HG02798 (cell line): ENCODE results near the gene CFAP206.

Experiments
- ATAC-seq: cut with Tn5 transposase; IDR thresholded peaks from one replicate; pipeline ENCODE4 v1.9.1; 2021; ENCODE audit warnings: mild to moderate bottlenecking; ENCODE audit not compliant: unreplicated experiment, poor library complexity

CFAP206 gene, protein sequence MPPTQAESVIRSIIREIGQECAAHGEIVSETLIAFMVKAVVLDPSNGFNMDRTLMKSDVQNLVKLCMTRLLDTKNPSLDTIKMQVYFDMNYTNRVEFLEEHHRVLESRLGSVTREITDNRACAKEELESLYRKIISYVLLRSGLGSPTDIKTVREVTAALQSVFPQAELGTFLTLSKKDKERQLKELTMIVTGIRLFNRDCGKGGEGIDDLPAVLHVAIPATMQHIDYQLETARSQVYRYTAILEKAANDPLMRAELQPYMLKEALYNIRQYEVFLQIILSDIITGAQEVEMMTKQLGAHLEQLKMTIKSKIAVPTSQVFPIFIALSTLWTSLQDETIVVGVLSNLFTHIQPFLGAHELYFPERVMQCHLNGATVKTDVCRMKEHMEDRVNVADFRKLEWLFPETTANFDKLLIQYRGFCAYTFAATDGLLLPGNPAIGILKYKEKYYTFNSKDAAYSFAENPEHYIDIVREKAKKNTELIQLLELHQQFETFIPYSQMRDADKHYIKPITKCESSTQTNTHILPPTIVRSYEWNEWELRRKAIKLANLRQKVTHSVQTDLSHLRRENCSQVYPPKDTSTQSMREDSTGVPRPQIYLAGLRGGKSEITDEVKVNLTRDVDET

DNA sequence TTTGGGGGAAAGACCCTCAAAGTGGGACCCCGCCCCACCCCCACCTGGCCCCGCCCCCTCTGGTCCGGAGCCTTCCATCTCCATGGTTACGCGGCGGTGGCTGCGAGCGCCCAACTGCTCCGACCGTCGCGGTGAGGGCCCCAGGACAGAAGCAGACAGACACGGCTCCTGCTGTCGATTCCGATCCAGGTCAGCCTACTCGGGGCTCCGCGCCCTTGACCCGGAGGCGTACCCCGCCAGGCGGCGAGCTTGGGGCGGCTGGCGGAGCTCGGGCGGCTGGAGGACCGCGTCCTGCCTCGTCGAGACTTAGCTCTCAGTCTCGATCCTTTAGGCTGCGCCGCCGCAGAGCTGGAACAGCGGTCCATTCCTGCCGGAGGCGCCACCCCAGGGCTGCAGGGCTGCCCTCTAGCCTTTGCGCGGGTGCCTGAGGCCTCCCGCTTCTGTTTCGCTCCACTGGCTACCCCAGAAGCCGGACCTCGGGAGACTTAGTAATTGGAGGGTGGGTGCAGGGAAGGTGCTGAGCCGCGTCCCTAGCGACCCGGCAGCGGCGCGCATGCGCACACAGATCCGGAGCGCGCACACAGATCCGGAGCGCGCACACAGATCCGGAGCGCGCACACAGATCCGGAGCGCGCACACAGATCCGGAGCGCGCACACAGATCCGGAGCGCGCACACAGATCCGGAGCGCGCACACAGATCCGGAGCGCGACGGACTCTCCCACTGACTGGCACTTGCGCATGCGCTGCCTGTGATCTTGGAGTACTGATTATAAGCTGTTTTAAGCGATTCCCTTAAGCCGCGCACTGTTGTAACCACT is at the start of gene CFAP206:
Gene CFAP206 (plus strand): TSS at position 72 of the 820 bp plus-strand sequence. CDS start 1,868 bp downstream, outside the sequence.
- peak; percentile 87 for ATAC-seq

DNA sequence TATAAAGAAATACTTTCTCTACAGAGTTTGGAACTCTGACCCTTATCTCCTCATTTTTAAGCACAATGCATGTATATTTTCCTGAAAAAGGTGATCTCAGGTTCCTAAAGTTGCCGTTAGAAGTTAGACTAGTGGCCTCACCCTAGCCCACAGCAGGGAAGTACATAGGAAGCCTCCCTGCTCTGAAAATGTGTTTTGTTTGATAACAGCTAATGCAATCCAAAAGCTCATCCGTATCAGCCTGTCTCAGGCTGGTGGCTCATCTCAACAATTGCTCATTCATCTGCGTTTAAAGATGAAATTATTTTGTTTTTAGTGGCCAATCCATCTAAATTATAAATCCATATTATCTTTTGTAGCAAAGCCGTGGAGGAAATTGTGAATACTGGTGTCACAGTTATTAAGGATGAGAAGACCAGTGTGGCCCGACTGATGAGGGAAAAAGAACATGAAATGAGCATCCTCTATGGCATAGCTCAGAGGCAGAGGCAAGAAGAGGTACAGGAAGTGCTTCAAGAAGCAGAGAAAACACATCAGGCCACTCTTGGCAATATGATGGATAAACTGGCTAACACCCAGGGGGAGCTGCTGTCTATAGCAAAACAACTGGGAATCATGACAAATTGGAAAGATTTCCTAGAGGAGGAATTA is 43.0 kb upstream of the CFAP206 start:
- ATAC-seq = no peak

DNA sequence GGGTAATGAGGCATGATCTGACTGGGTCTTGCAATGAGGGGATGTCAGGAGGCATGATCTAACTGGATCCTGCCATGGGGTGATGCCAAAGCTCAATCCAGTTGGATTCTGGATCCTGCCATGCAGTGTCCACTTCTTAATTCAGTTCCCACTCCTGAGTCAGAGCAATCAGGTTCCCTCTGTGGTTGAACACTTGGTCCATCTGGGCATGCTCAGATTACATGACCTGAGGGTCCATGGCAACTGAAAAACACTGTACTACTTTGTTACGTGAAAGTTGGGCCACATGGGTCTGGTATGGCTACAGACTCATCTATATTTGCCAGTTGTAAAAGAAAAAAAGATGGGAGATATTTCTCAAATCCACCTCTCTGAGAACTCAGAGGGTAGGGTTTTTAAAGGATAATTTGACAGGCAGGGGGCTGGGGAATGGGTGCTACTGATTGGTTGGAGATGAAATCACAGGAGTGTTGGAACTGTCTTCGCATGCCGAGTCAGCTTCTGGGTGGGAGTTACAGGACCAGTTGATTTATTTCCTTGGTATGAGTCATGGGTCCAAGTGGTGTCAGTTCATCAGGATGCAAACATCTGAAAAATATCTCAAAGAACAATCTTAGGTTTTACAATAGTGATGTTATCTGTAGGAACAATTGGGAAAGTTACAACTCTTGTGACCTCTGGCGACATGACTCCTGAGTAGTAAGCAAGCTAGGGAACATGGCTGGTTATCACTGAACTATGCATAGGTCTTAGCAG is 41.5 kb upstream of the CFAP206 start:
- no peak for ATAC-seq

DNA sequence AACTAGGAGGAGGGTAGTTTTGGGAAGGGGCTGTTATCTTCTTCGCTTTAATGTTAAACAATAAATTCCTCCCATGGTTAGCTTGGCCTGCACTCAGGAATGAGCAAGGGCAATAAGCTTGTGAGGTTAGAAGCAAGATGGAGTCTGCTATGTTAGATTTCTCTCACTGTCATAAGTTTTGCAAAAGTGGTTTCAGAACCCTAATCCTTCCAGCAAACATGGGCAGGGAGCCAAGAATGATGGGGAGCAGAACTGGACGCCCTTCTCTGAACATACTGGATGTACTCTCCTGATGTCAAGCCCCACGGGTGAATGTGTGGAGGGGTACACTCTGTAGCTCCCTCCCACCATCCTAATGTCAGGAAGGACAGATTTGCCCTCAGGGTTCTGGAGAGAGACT is 40.9 kb upstream of the CFAP206 start:
- ATAC-seq = no peak

DNA sequence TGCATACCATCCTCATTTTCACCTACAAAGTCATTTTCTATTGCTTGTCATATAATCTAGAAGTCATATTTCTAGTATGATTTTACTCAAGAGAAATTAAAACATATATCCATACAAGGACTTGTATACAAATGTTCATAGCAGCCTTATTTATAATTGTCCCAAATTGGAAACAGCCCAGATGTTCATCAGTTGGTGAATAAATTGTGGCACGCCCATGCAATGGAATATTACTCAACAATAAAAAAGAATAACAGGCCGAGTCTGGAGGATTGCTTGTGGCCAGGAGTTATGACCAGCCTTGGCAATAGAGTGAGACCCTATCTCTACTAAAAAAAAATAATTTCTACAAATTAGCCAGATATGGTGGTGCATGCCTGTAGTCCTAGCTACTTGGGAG is 34.4 kb upstream of the CFAP206 start:
- ATAC-seq = no peak

DNA sequence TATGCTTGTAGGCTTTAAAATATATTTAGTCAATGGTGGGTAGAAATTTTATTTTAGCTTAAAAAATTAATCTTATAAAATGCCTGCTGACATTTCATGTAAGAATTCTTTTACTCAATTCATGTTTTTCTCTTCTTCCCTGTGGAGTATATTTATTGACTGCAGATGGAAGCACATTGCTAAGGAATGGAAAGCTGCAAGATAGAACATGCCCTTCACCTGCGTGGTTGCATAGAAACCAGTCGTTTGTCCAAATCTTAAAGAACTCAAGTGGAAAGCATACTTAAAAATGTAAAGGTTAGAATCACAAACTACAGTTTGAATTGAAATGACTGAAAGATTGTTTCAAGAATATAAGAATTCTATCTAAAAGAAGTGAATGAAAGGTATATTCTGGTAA is 32.5 kb upstream of the CFAP206 start:
- ATAC-seq = no peak

DNA sequence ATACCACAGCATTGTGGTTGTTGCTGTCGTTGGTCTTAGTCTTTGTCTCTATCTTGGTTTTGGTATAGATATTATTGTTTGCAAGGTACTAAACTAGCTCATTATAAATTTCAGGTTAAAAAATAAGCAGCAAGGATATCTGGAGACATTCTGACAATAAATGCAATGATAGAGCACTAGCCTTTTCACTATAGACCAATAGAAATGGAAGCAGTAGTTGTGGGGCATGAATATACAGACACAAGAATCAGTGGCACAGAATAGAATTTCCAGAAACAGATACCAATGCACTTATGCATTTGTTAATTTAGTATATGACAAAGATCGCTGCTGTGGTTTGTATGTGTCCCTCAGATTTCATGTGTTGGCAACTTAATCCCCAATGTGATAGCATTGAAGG is 31.1 kb upstream of the CFAP206 start:
- ATAC-seq = no peak

DNA sequence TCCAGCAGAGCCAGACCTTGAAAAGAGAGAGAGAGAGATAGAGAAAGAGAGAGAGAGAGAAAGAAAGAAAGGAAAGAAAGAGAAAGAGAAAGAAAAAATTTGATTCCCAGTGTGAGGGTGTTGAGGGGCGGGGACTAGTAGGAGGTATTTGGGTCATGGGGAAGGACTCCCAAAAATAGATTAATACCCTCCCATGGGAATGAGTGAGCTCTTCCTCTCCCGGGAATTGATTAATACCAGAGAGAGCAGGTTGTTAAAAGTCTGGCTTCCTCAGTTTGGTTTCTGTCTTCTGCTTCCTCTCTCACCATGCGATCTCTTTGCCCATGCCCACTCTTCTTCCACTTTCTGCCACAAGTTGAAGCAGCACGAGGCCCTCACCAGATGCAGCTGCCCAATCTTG is 28.8 kb upstream of the CFAP206 start:
- peak; percentile 68 for ATAC-seq

DNA sequence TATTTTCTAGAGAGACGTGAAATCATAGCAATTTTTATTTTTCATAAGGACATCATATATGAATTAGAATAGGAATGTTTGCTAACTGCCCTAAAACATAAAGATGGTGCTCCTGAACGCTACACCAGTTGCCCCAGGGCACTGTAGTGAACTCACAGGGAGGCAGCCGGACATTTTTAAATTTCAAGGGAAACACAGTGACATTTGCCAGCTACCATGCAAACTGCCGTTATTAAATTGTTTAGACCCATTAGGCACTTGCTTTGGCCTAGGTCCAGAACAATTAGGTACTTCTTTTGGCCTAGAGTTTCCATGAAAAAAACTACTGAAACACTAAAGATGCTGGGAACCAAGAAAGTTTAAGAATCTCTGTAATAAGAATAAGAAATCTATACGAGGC is 24.9 kb upstream of the CFAP206 start:
- no peak for ATAC-seq

DNA sequence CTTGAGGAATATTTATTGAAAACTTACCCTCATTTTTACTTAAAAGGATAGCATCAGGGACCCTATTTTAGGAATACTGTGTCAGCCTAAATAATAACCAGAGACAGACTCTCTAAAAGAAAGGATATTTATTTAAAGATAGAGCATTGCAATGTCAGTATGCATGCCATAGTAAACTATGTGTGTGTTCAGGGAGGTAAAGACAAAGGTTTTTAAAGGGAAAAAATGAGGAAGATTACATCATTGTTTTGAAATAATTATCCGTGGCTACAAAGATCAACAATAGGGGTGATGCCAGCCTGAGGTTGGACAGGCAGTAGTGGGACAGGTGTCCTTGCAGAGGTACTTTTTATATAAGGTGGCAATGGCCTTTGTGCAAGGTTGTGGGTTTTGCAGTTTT is 23.7 kb upstream of the CFAP206 start:
- no peak for ATAC-seq

DNA sequence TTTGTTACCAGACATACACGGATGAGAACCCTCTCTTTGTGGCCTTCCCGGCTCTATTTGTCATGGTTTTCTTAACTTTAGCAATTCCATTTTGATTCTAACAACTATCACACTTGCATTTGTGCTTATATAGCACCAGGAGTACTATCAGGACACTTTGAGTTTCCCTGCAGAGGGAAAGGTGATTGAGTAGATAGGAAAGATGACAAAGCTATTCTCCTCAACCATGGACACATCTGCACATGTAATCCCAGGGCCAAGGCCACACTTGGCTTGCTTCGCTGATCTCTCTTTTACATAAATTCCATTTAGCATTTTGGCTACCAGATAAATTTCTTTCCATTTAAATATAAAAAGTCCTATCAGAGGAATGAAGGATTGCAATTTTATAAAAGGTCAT is 23.3 kb upstream of the CFAP206 start:
- no peak for ATAC-seq

DNA sequence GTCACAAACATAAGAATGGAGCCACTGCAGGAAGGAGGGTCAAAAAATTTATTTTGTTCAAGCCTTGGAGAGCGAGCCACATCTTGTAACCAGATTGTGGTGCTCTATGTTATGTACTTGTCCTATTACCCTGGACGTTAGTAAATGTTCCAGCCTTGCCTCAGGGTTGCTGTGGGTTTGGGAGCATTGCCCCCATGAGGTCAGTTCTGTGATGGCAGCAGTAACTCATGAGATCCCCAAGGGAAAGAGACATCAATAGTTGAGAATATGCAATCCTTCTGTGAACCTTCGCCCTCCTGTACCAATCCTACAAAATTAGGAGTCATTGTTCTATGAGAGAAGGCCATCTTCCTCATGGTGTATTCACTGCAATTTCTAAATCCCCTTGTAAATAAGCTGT is 16.4 kb upstream of the CFAP206 start:
- ATAC-seq = peak; percentile 68

DNA sequence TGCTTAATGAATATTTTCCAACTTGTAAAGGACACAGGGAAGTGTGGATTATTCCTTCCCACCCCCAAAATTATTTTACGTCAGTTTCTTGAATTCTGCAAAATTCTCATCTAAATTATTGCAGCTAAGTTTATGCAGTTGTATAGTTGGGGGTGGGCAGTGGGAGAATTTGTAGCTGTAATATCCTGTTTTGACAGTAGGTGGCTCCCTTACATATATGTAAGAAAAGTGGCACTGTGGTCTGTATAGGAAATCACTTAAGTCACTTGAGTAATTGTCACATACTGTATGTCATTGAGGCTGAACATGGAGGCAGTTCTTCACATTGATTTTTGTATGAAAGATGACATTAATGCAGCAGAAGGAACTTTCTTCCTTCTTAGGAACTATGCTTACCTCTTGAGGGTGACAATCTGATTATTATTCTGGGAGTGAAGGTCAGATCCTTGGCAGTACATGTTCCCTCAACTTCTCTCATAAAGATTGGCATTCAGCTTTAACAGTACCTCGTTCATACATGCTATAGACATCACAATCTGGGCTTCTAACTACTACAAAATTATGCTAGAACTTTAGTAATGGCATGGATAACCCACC is 14.6 kb upstream of the CFAP206 start:
- peak; percentile 73 for ATAC-seq

DNA sequence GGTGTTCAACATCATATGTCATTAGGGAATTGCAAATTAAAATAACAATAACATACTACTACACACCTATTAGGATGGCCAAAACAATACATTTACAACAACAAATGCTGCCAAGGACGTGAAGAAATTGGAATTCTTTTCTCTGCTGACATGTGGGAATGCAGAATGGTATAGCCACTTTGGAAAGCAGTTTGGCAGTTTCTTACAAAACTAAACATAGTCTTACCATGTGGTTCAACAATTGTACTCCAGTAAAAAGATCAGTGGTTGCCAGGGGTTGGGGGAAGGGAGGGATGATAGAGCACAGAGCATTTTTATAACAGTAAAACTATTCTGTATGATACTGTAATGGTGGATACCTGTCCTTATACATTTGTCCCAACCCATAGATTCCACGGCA is 12.3 kb upstream of the CFAP206 start:
- no peak for ATAC-seq

DNA sequence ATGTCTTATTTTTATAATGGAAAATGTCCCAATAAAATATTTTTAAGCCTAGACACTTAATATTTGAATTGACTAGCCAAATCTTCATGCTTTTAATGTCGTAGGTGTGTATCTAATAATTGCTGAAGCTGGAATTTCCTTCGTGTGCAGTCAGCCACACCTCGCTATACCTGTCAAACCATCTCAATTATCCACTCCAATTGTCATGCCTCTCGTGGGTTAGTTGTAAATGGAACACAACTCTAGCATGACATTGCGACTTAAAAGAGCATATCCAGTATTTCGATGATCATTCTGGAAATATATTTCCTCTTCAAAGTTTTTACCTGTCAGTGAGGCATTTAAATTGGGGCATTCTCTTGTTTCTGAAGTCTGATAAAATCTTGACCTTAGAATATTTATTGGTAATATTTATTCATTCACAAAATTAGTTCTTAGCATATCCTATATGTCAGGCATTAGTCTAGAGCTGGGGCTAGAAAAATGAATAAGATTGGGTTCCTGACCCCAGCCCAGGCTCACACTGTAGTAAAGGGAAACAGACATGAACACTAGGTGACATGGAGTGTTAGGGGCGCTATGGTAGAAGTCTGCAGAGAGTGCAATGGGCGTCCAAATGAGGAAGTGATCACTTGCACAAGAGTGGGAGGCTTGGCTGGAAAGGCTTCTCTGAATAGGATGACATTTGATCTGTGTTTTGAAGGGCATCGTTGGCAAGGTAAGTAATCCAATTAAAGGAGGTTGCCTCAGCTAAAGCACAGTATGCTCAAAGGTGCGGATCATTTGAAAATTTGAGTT is 11.0 kb upstream of the CFAP206 start:
- ATAC-seq = peak; percentile 92

DNA sequence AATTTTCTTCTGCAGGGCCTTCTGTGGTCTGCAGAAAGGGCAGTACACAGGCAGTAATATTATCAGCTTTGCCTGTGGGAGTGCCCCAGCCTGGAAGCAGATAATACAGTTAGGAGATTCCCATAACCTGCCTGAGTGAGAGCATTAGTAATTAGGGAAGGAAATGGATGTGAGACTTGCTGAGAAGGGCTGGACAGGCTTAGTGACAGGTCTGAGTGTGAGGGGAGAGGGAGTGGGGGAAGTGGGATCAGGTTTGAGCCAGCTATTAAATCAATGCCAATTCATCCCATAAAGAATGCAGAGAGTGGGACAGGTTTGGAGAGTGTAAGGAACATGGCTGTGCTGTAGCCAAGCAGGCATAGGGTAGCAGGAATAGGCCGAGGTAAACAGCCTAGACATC is 10.1 kb upstream of the CFAP206 start:
- no peak for ATAC-seq

DNA sequence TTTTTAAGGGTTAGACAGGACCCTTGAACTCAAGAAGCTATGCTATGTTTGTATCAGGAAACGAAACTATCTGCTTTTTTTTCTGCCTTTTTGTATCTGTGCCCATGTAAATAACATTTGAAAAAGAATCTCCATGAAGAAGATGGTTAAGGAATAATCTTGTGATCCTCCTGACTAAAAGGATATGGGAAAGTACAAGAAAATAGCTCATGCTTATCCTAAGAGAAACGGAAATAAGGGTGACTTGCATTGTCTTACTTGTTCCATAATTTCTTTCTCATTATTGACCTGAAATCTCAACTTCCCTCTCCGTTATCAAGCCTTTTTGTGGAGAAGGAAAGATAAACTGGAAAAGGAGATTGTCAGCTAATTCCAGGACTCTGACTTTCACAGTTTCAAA is 5.9 kb upstream of the CFAP206 start:
- no peak for ATAC-seq

DNA sequence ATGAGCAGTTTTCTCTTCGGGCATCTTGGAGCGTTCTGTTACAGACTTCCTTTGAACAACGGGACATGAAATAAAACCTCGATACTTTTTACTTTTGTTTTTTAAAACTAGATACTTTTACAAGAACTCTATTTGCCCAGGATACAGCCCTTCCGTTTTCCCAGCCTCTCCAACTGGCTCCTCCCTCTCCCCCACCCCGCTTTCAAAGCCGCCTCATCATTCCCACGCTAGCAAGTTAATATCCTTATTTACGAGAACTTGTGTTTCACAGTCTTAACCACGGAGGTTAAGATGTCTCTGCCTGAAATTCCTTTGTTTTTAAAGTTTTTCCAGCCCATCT is 241 bp upstream of the CFAP206 start:
- peak; percentile 4 for ATAC-seq

DNA sequence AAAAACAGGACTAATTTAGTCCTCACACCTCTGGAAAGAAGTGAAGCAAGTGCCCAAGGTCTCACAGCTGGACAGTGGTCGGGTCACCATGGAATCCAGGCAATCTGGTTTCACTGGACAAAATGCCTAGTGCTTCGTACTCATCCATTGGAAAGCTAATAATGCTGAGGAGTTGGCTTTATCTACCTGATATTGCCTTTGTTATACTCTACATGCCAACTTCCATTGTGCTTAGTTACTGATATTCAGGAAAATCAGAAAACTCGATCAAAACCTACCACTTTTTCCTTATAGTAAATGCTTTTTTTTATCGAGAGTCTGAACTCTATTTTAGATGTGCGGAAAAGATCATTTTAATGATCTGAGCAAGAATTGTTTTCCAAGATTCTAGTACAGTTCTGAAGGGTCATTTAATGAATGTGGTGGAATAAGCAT is 966 bp downstream of the CFAP206 start:
- ATAC-seq = no peak
